22Rv1 (cell line): ENCODE results near the gene SYTL1.

Source experiments
- ZFX ChIP-seq: fragments of 450-650 bp; IDR thresholded peaks from 2 replicates; pipeline ENCODE4 v1.6.1; 2017; ENCODE audit warnings: antibody characterized with exemption, borderline replicate concordance
- TF ChIP-seq, protein P1 (sequence below): fragments of 450-650 bp; IDR thresholded peaks from 2 replicates; pipeline ENCODE4 v1.5.1; 2017; ENCODE audit warnings: mild to moderate bottlenecking

DNA sequence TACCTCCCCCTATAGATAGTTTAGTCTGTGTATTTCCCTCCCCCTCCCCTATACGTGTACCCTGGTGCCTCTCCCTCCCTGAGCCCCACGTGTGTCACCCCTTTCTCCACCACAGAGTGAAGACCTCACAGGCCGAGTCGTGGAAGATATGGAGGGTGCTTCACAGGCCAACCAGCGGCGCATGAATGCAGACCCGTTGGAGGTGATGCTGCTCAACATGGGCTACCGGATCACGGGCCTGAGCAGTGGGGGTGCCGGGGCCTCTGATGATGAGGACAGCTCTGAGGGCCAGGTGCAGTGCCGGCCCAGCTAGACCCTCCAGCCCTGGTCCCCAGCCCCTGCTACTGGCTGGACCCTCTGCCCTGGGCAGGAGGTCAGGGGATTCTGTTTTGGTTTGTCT is 35.8 kb upstream of the SYTL1 start:
- TF ChIP-seq, protein P1, sequence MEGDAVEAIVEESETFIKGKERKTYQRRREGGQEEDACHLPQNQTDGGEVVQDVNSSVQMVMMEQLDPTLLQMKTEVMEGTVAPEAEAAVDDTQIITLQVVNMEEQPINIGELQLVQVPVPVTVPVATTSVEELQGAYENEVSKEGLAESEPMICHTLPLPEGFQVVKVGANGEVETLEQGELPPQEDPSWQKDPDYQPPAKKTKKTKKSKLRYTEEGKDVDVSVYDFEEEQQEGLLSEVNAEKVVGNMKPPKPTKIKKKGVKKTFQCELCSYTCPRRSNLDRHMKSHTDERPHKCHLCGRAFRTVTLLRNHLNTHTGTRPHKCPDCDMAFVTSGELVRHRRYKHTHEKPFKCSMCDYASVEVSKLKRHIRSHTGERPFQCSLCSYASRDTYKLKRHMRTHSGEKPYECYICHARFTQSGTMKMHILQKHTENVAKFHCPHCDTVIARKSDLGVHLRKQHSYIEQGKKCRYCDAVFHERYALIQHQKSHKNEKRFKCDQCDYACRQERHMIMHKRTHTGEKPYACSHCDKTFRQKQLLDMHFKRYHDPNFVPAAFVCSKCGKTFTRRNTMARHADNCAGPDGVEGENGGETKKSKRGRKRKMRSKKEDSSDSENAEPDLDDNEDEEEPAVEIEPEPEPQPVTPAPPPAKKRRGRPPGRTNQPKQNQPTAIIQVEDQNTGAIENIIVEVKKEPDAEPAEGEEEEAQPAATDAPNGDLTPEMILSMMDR: no peak
- no peak for TF ChIP-seq ZFX
